ENCODE results near the gene RARB. TPM values are rescaled to one million over a fixed set of nuclear protein-coding genes. Genes with fewer than 3 reads are reported as not detected.

Gene RARB
- total RNA-seq, 3 donors from 2014 or later, result 0.18 TPM; not detected in 2

- H3K27me3 Mint-ChIP-seq (ENCODE audit: low read depth), result peaks cover 50% of the 10 kb centered on the region
- DNase-seq (no peak), ATAC-seq (no peak)
These were observed 1.6 kb downstream of the RARB start for GRCh38 chr3:25429361-25430286.

GRCh38 chr3:25430287-25430934, 2.3 kb downstream of the RARB start:
- DNase-seq (no peak), ATAC-seq (no peak)
- H3K27me3 Mint-ChIP-seq (ENCODE audit: low read depth), result peaks cover 48% of the 10 kb centered on the region
- peaks cover 2% of the 10 kb centered on the region for H3K4me1 Mint-ChIP-seq (ENCODE audit: low read depth)
- H3K4me3 Mint-ChIP-seq, result no peak overlapping the region
- no peaks in the 10 kb centered on the region for H3K36me3 Mint-ChIP-seq (ENCODE audit: insufficient read depth)
- H3K9me3 Mint-ChIP-seq, result no peaks in the 10 kb centered on the region

More at GRCh38 chr3:25429361-25430286, 1.6 kb downstream of the RARB start:
- no peaks in the 10 kb centered on the region for H3K36me3 Mint-ChIP-seq (ENCODE audit: insufficient read depth)
- H3K4me1 Mint-ChIP-seq (ENCODE audit: low read depth), result peaks cover 2% of the 10 kb centered on the region
- H3K4me3 Mint-ChIP-seq, result no peak overlapping the region
- no peaks in the 10 kb centered on the region for H3K9me3 Mint-ChIP-seq

- no peak for ATAC-seq
- Mint-ChIP-seq H3K27me3 (ENCODE audit: low read depth) (peaks cover 43% of the 10 kb centered on the region), H3K4me1 (ENCODE audit: low read depth) (peaks cover 2% of the 10 kb centered on the region), H3K9me3 (no peaks in the 10 kb centered on the region), H3K4me3 (no peak overlapping the region), H3K36me3 (ENCODE audit: insufficient read depth) (no peaks in the 10 kb centered on the region)
- DNase-seq, result no peak
These were observed 3.1 kb downstream of the RARB start for GRCh38 chr3:25430935-25431770.

GRCh38 chr3:25432176-25432720, 4.2 kb downstream of the RARB start:
- Mint-ChIP-seq H3K4me1 (ENCODE audit: low read depth) (peaks cover 2% of the 10 kb centered on the region), H3K36me3 (ENCODE audit: insufficient read depth) (no peaks in the 10 kb centered on the region), H3K27me3 (ENCODE audit: low read depth) (peaks cover 35% of the 10 kb centered on the region), H3K4me3 (no peak overlapping the region), H3K9me3 (no peaks in the 10 kb centered on the region)
- ATAC-seq (no peak), DNase-seq (no peak)

GRCh38 chr3:25433106-25433505, 5.0 kb downstream of the RARB start:
- no peak overlapping the region for H3K4me3 Mint-ChIP-seq
- no peaks in the 10 kb centered on the region for H3K36me3 Mint-ChIP-seq (ENCODE audit: insufficient read depth)
- DNase-seq, result no peak
- H3K27me3 Mint-ChIP-seq (ENCODE audit: low read depth), result peaks cover 29% of the 10 kb centered on the region
- peaks cover 1% of the 10 kb centered on the region for H3K4me1 Mint-ChIP-seq (ENCODE audit: low read depth)
- H3K9me3 Mint-ChIP-seq, result no peaks in the 10 kb centered on the region
- no peak for ATAC-seq

- Mint-ChIP-seq H3K36me3 (ENCODE audit: insufficient read depth) (no peaks in the 10 kb centered on the region), H3K4me3 (no peak overlapping the region), H3K4me1 (ENCODE audit: low read depth) (no peaks in the 10 kb centered on the region), H3K9me3 (no peaks in the 10 kb centered on the region), H3K27me3 (ENCODE audit: low read depth) (peaks cover 21% of the 10 kb centered on the region)
- ATAC-seq, result no peak
- DNase-seq, result no peak
These were observed 5.8 kb downstream of the RARB start for GRCh38 chr3:25433868-25434267.

GRCh38 chr3:25437953-25438352, 9.9 kb downstream of the RARB start:
- no peak for ATAC-seq
- Mint-ChIP-seq H3K27me3 (ENCODE audit: low read depth) (no peaks in the 10 kb centered on the region), H3K36me3 (ENCODE audit: insufficient read depth) (no peaks in the 10 kb centered on the region), H3K9me3 (no peaks in the 10 kb centered on the region), H3K4me1 (ENCODE audit: low read depth) (no peaks in the 10 kb centered on the region), H3K4me3 (no peak overlapping the region)
- no peak for DNase-seq

- no peaks in the 10 kb centered on the region for H3K36me3 Mint-ChIP-seq (ENCODE audit: insufficient read depth)
- ATAC-seq (no peak), DNase-seq (no peak)
- no peaks in the 10 kb centered on the region for H3K27me3 Mint-ChIP-seq (ENCODE audit: low read depth)
- no peaks in the 10 kb centered on the region for H3K4me1 Mint-ChIP-seq (ENCODE audit: low read depth)
- no peaks in the 10 kb centered on the region for H3K9me3 Mint-ChIP-seq
- no peak overlapping the region for H3K4me3 Mint-ChIP-seq
These were observed 10.9 kb downstream of the RARB start for GRCh38 chr3:25438791-25439555.

GRCh38 chr3:25441234-25441856, 13.3 kb downstream of the RARB start:
- Mint-ChIP-seq H3K27me3 (ENCODE audit: low read depth) (no peaks in the 10 kb centered on the region), H3K4me3 (no peak overlapping the region), H3K9me3 (no peaks in the 10 kb centered on the region), H3K4me1 (ENCODE audit: low read depth) (no peaks in the 10 kb centered on the region), H3K36me3 (ENCODE audit: insufficient read depth) (no peaks in the 10 kb centered on the region)
- no peak for DNase-seq
- no peak for ATAC-seq

- Mint-ChIP-seq H3K27me3 (ENCODE audit: low read depth) (no peaks in the 10 kb centered on the region), H3K4me3 (no peak overlapping the region), H3K4me1 (ENCODE audit: low read depth) (no peaks in the 10 kb centered on the region), H3K9me3 (no peaks in the 10 kb centered on the region), H3K36me3 (ENCODE audit: insufficient read depth) (no peaks in the 10 kb centered on the region)
- no peak for ATAC-seq
- DNase-seq, result no peak
These were observed 14.4 kb downstream of the RARB start for GRCh38 chr3:25442486-25442885.

- H3K27me3 Mint-ChIP-seq (ENCODE audit: low read depth), result no peaks in the 10 kb centered on the region
- H3K4me3 Mint-ChIP-seq, result no peak overlapping the region
- ATAC-seq (no peak), DNase-seq (no peak)
- H3K36me3 Mint-ChIP-seq (ENCODE audit: insufficient read depth), result no peaks in the 10 kb centered on the region
- no peaks in the 10 kb centered on the region for H3K9me3 Mint-ChIP-seq
- no peaks in the 10 kb centered on the region for H3K4me1 Mint-ChIP-seq (ENCODE audit: low read depth)
These were observed 16.2 kb downstream of the RARB start for GRCh38 chr3:25444273-25444672.

GRCh38 chr3:25445731-25446130, 17.7 kb downstream of the RARB start:
- Mint-ChIP-seq H3K4me3 (no peak overlapping the region), H3K36me3 (ENCODE audit: insufficient read depth) (no peaks in the 10 kb centered on the region), H3K4me1 (ENCODE audit: low read depth) (no peaks in the 10 kb centered on the region), H3K27me3 (ENCODE audit: low read depth) (no peaks in the 10 kb centered on the region), H3K9me3 (no peaks in the 10 kb centered on the region)
- ATAC-seq, result no peak
- no peak for DNase-seq

GRCh38 chr3:25447285-25447684, 19.2 kb downstream of the RARB start:
- no peak for ATAC-seq

More at GRCh38 chr3:25447285-25447684, 19.2 kb downstream of the RARB start:
- Mint-ChIP-seq H3K4me3 (no peak overlapping the region), H3K9me3 (no peaks in the 10 kb centered on the region), H3K4me1 (ENCODE audit: low read depth) (no peaks in the 10 kb centered on the region), H3K27me3 (ENCODE audit: low read depth) (no peaks in the 10 kb centered on the region), H3K36me3 (ENCODE audit: insufficient read depth) (no peaks in the 10 kb centered on the region)
- no peak for DNase-seq

All from activated T-cell treated with anti-CD3 and anti-CD28 coated beads, Interleukin-2, amount 50 U/mL, for 4 hours (primary cell).